WI38 (cell line): ENCODE results near the gene FNBP1.

Experiments used
- H3K4me3 ChIP-seq: 2 replicates; pipeline ENCODE4 v1.5.1; 2011; ENCODE audit warnings: low read depth, mild to moderate bottlenecking, control low read depth, low read length
- TF ChIP-seq, protein P1 (sequence below): IDR thresholded peaks from 2 replicates; pipeline ENCODE4 v1.5.1; 2012; ENCODE audit warnings: low read depth, mild to moderate bottlenecking, control low read depth, low read length

The FNBP1 gene

DNA sequence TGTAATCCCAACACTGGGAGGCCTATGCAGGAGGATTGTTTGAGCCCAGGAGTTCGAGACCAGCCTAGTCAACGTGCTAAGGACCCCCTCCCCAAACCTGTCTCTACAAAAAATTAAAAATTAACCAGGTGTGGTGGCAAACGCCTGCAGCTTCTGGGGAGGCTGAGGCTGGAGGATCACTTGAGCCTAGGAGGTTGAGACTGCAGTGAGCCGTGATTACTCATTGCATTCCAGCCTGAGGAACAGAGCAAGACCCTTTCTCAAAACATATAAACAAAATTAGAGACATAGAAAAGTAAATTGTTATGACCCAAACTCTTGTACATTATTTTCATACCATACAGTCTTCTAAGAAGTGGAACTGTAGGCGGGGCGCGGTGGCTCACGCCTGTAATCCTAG lies 11.8 kb upstream of the FNBP1 start:
- H3K4me3 ChIP-seq, result peak overlapping the region; percentile 93
- TF ChIP-seq, protein P1, sequence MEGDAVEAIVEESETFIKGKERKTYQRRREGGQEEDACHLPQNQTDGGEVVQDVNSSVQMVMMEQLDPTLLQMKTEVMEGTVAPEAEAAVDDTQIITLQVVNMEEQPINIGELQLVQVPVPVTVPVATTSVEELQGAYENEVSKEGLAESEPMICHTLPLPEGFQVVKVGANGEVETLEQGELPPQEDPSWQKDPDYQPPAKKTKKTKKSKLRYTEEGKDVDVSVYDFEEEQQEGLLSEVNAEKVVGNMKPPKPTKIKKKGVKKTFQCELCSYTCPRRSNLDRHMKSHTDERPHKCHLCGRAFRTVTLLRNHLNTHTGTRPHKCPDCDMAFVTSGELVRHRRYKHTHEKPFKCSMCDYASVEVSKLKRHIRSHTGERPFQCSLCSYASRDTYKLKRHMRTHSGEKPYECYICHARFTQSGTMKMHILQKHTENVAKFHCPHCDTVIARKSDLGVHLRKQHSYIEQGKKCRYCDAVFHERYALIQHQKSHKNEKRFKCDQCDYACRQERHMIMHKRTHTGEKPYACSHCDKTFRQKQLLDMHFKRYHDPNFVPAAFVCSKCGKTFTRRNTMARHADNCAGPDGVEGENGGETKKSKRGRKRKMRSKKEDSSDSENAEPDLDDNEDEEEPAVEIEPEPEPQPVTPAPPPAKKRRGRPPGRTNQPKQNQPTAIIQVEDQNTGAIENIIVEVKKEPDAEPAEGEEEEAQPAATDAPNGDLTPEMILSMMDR, result no peak

DNA sequence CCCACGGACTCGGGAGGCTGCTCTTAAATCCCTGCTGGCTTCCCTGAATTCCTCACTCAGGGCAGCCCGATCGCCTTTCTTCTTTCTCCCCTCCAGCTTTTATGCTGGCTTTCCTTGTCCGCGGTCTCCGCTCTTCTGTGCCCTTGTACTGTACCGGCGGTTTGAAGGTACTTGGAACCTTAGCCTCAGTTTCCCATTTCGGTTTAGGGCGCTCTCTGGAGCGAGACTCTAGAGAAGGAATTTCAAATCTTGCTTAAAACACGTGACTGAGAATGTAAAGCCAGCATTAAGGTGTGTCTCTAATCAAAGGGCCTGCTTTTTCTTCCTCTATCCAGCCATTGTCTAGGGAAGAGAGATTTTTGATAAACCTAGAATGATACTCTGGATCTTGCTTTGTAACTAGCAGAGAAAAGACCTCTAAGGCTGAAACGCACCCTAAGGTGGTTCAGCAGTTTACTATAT lies 11.4 kb upstream of the FNBP1 start:
- TF ChIP-seq, protein P1, result no peak
- H3K4me3 ChIP-seq, result peak overlapping the region; percentile 93

DNA sequence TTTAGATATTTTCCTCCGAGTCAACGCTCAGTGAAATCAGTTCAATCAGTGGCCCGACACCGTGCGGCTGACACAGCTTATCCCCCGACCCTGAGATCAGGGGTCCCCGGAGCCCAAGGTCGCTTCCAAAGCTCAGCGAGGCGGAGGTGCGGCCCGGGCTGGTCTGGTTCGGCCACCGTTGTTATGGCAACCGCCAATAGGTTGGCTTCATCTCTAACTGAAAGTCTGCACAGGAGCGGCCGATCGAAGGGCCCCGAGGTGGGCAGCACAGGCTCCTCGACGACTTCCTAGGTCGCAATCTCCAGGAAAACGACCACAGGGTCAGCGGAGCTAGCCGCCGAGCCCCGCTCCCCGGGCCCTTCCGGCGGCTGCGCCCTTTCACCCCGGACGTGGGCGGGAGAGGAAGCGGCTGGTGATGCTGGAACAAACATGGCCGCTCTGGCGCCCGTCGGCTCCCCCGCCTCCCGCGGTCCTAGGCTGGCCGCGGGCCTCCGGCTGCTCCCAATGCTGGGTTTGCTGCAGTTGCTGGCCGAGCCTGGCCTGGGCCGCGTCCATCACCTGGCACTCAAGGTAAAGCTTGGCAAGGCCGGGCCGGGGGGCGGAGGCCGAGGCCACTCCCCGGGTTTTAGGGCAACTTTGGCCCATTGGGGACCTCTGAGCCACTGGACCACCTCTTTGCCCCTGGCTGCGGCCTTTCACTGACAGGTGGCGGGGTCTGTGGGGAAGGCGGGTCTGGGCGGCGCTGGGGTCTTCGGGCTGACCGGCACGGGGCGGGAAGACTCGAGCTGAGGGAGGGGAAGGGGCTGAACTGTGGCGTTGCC lies 10.7 kb upstream of the FNBP1 start, which contains the start of gene GPR107:
GPR107 (plus strand) TSS at position 403 of the 821 bp plus-strand sequence; CDS start at position 430, 27 bp downstream.
- peak within 1 kb of the TSS; percentile 93 for H3K4me3 ChIP-seq
- TF ChIP-seq, protein P1, result no peak

DNA sequence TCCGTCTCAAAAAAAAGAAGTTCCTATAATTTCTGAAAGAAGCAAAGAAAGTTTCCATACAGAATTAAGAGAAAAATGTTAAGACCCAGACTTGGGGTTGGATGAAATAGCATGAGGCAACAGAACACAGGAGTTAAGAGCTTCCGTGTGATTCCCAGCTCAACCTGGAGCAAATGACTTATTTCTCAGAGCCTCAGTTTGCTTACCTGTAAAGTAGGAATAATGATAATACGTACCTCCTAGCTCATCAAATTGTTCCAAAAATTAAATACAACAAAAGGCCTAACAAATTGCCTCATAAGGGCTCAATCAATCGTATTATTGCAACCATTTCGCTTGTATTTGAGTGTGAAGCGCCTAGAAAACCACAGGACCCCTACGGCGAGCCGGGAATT lies 10.1 kb upstream of the FNBP1 start:
- peak overlapping the region; percentile 93 for H3K4me3 ChIP-seq
- TF ChIP-seq, protein P1, result no peak

DNA sequence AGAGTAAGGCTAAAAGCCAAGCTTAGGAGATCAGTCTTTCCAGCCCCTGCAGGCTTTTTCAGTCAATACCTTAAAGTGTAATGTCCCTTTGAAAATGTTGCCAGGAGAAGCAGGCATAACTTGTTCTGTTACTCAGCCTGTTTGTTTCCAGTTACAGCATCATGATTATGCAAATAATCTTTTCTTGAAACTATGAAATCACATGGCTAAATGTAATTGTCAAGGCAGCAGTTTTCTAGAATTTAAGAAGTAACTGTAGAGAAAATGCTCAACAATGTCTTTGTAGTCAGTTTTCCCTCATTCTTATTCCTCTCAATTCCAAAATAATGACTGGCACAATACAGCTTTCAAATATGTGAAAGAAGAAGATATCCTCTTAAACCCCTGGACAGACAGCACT lies 8.9 kb upstream of the FNBP1 start:
- H3K4me3 ChIP-seq, result no peak overlapping the region
- TF ChIP-seq, protein P1, result no peak

DNA sequence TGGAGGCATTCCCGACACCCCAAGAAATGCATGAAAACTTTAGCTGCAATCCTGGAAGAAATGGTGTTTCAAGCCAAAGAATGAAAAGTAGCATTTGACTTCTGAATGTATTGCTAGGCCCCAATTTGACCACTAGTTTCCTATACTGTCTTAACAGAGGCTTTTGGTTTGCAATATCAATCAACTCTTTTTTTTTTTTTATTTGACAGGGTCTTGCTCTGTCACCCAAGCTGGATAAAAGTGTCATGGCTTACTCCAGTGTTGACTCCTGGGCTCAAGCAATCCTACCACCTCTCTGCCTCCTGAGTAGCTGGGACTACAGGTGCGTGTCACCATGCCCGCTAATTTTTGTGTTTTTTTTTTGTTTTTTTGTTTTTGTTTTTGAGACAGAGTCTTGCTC lies 7.5 kb upstream of the FNBP1 start:
- TF ChIP-seq, protein P1, result no peak
- no peak overlapping the region for H3K4me3 ChIP-seq

DNA sequence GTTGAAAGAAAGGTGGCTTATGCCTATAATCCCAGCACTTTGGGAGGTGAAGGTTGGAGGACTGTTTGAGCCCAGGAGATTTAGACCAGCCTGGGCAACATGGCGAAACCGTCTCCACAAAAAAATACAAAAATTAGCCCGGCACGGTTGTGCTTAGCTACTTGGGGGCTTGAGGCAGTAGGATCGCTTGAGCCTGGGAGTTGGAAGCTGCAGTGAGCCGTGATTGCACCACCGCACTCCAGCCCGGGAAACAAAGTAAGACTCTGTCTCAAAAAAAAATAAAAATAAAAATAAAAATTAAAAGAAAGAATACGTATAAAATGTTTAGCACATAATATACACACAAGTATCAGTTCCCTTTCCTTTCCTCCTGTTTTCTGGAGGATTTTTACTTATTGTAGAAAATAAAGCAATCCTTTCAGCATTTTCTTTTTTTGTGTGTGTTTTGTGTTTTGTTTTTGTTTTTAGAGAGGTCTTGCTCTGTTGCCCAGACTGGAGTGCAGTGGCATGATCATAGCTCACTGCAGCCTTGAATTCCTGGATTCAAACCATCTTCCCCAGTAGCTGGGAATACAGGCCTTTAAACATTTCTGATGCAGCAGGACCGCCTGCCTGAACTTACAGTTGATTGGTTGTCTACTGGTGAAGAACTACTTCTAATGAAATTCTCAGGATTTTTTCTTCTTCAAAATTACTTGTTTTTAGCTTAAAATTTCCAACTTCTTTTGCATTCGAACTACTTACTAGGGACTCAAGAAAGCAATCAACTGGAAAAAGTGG lies 6.6 kb upstream of the FNBP1 start:
- TF ChIP-seq, protein P1, result no peak
- no peak overlapping the region for H3K4me3 ChIP-seq
